ENCODE data around the gene ZNF688. TPM values are rescaled to one million over a fixed set of nuclear protein-coding genes. Genes with fewer than 3 reads are reported as not detected.
A peak's percentile ranks its signal among the peaks of the same experiment; 100 is the strongest.
"Not testable (repeated sequence)": the region's sequence is repeated elsewhere in the genome, so short reads cannot be mapped to it uniquely, and the experiment has no call there.

ZNF688 gene
- total RNA-seq, 4 donors from 2014 or later = 9.6 to 27.1 (median 12.5) TPM

DNA sequence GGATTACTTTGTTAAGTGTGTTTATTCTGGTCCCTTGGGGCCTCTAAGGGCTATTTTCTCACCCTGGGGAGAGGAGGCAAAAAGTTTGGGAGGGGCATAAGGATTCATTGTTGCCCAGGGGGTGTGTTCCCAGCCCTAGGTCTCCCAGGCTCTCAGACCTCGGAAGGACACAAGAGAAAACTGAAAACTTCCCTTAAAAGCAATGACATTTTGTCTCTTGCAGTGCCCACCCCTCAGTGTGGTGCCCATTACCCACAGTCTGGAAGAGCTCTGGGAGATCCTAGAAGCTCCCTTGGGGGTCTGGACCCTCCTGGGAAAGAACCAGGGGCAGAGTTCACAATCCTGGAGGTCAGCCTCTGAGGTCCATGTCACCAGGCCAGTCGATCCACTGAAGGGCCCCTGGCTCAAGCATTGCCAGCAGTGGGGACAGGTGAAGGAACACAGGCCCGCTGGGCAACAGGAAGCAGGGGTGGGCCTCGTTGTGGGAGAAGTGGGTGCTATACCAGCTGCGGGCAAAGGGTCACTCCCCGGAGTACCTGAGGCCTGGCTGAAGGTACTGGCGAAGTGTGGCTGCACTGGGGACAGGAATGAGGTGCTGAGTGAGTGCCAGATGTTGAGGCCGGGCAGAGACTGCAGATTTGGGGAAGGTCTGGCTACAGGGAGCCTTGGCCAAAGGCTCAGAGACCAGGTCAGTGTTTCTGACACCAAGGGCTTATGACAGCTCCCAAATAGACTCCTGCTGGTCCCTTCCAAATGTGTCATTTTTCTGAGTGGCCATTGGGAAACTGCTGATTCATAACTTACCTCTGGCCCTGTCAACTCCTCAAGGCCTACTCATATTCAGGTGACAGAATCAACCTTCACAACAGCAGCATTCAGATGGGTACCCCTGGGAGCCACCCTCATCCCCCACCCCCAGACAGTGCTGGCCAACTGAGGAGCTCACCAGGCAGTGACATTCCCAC, 32.2 kb downstream of the ZNF688 start:
- no peaks in the 10 kb centered on the region for H3K36me3 ChIP-seq
- no peak for DNase-seq
- H3K4me1 ChIP-seq = no peaks in the 10 kb centered on the region
- TF ChIP-seq CTCF (IDR thresholded peaks at IDR 0.05) (no peak), POLR2A (IDR thresholded peaks at IDR 0.05) (no peak)
- no peak overlapping the region for H3K27ac ChIP-seq
- intact Hi-C loops (cut with DNase I; ENCODE audit: low total_unique reads) = no loop called here
- no peaks in the 10 kb centered on the region for H3K9me3 ChIP-seq
- H3K4me3 ChIP-seq = no peak overlapping the region
- H3K27me3 ChIP-seq = no peaks in the 10 kb centered on the region

DNA sequence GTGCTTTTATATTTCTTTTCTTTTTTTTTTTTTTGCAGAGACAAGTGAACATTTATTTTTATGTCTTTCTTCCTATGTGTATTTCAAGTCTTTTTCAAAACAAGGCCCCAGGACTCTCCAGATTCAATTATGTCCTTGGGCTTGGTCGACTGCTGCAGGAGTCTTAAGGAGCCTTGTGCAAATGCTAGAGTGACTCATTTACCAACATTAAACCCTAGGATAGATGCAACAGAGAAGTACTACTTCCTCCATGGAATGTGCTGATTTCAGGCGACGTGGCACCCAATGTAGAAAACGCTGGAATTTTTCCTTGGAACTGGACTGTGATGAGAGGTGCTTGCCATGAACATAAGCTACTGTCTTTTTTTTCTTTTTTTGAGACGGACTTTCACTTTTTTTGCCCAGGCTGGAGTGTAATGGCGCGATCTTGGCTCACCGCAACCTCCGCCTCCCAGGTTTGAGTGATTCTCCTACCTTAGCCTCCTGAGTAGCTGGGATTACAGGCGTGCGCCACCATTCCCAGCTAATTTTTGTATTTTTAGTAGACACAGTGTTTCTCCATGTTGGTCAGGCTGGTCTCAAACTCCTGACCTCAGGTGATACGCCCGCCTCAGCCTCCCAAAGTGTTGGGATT, 35.0 kb downstream of the ZNF688 start:
- H3K36me3 ChIP-seq; H3K9me3 ChIP-seq; DNase-seq; H3K4me3 ChIP-seq; H3K4me1 ChIP-seq; intact Hi-C loops (cut with DNase I; ENCODE audit: low total_unique reads); H3K27me3 ChIP-seq: not testable (repeated sequence)
- H3K27ac ChIP-seq = peak overlapping the region in 1 of 2 donors; percentile 96

GRCh38 chr16:30535777-30536190, 35.7 kb downstream of the ZNF688 start:
- Histone ChIP-seq H3K36me3 (no peaks in the 10 kb centered on the region), H3K4me3 (peak overlapping the region; percentile 51 to 81), H3K27ac (peak overlapping the region; percentile 91 to 96), H3K9me3 (no peaks in the 10 kb centered on the region), H3K27me3 (no peaks in the 10 kb centered on the region), H3K4me1 (no peaks in the 10 kb centered on the region)
- intact Hi-C loops (cut with DNase I; ENCODE audit: low total_unique reads) = no loop called here
- TF ChIP-seq CTCF (IDR thresholded peaks at IDR 0.05) (peak; percentile 55 to 71 (median 66)), POLR2A (IDR thresholded peaks at IDR 0.05) (no peak)
- DNase-seq = peak; percentile 67 to 68

- Histone ChIP-seq H3K4me3 (peak overlapping the region; percentile 51 to 81), H3K36me3 (no peaks in the 10 kb centered on the region), H3K9me3 (no peaks in the 10 kb centered on the region), H3K27me3 (no peaks in the 10 kb centered on the region), H3K27ac (peak overlapping the region; percentile 91 to 96), H3K4me1 (no peaks in the 10 kb centered on the region)
- no peak for DNase-seq
- TF ChIP-seq CTCF (IDR thresholded peaks at IDR 0.05) = no peak
- TF ChIP-seq POLR2A (IDR thresholded peaks at IDR 0.05) = no peak
- intact Hi-C loops (cut with DNase I; ENCODE audit: low total_unique reads) = no loop called here
These were observed 36.3 kb downstream of the ZNF688 start for GRCh38 chr16:30535106-30535776.

GRCh38 chr16:30534368-30535105, 37.0 kb downstream of the ZNF688 start, which contains the start of gene ZNF747:
Gene ZNF747 (minus strand): TSS chr16:30534858. CDS start chr16:30534679, 179 bp downstream.
- TF ChIP-seq CTCF (IDR thresholded peaks at IDR 0.05) (peak in 1 of 4 experiments; percentile 22), POLR2A (IDR thresholded peaks at IDR 0.05) (peak; percentile 56 to 59)
- H3K27me3 ChIP-seq = no peaks in the 10 kb centered on the region
- H3K4me3 ChIP-seq = peak within 1 kb of the TSS; percentile 51 to 81
- no peaks in the 10 kb centered on the region for H3K36me3 ChIP-seq
- no peaks in the 10 kb centered on the region for H3K9me3 ChIP-seq
- DNase-seq = peak; percentile 93 to 94
- no peaks in the 10 kb centered on the region for H3K4me1 ChIP-seq
- H3K27ac ChIP-seq = peak within 1 kb of the TSS; percentile 91 to 96
- intact Hi-C loops (cut with DNase I; ENCODE audit: low total_unique reads) = no loop called here

Data from uterus (tissue), 4 donors.